ENCODE measurements around the gene EVA1B.

- TF ChIP-seq, protein P1, sequence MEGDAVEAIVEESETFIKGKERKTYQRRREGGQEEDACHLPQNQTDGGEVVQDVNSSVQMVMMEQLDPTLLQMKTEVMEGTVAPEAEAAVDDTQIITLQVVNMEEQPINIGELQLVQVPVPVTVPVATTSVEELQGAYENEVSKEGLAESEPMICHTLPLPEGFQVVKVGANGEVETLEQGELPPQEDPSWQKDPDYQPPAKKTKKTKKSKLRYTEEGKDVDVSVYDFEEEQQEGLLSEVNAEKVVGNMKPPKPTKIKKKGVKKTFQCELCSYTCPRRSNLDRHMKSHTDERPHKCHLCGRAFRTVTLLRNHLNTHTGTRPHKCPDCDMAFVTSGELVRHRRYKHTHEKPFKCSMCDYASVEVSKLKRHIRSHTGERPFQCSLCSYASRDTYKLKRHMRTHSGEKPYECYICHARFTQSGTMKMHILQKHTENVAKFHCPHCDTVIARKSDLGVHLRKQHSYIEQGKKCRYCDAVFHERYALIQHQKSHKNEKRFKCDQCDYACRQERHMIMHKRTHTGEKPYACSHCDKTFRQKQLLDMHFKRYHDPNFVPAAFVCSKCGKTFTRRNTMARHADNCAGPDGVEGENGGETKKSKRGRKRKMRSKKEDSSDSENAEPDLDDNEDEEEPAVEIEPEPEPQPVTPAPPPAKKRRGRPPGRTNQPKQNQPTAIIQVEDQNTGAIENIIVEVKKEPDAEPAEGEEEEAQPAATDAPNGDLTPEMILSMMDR (IDR thresholded peaks at IDR 0.05), result no peak
- TF ChIP-seq POLR2A (IDR thresholded peaks at IDR 0.05) (no peak), POLR2AphosphoS5 (IDR thresholded peaks at IDR 0.05) (peak; percentile 20), EP300 (IDR thresholded peaks at IDR 0.05) (no peak)
Observed at GRCh38 chr1:36321119-36321951, 2.1 kb downstream of the EVA1B start.

Data from gastroesophageal sphincter (tissue), 3 donors.